Measurements from ENCODE around the gene LPP.

DNA sequence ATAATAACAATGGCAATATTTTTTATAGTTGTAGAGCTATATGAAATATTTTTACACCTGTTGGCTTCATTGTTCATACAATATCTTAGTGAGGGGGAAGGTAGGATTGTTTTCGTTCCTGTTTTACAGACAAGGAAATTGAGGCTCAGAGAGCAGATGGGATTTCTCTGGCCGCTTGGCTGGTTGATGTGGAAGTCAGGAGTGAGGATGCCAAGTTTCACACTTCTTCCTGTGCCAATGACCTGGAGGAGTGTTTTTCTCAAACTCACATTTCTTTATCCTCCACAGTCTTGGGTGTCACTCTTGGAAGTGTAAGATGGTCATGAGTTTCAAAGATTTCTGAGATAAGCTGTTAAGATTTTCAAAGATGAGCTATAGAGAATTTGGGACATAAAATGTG lies 50.6 kb downstream of the LPP start:
- no peak for TF ChIP-seq EZH2 (IDR thresholded peaks at IDR 0.05; ENCODE audit: low read depth)
- TF ChIP-seq, protein P1, sequence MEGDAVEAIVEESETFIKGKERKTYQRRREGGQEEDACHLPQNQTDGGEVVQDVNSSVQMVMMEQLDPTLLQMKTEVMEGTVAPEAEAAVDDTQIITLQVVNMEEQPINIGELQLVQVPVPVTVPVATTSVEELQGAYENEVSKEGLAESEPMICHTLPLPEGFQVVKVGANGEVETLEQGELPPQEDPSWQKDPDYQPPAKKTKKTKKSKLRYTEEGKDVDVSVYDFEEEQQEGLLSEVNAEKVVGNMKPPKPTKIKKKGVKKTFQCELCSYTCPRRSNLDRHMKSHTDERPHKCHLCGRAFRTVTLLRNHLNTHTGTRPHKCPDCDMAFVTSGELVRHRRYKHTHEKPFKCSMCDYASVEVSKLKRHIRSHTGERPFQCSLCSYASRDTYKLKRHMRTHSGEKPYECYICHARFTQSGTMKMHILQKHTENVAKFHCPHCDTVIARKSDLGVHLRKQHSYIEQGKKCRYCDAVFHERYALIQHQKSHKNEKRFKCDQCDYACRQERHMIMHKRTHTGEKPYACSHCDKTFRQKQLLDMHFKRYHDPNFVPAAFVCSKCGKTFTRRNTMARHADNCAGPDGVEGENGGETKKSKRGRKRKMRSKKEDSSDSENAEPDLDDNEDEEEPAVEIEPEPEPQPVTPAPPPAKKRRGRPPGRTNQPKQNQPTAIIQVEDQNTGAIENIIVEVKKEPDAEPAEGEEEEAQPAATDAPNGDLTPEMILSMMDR (conservative IDR thresholded peaks at IDR 0.05), result no peak

Data from PC-9 (cell line).